ENCODE measurements around the gene CCDC32.

Gene CCDC32, protein sequence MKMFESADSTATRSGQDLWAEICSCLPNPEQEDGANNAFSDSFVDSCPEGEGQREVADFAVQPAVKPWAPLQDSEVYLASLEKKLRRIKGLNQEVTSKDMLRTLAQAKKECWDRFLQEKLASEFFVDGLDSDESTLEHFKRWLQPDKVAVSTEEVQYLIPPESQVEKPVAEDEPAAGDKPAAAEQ

GRCh38 chr15:40564591-40565332, at the start of gene CCDC32:
Gene CCDC32 (minus strand): TSS chr15:40565042. CDS start chr15:40563015, 2,027 bp downstream.
- H3K27ac ChIP-seq, result peak within 1 kb of the TSS; percentile 76

GRCh38 chr15:40613080-40613479, 48.2 kb upstream of the CCDC32 start:
- H3K27ac ChIP-seq, result no peak overlapping the region
- TF ChIP-seq, protein P1, sequence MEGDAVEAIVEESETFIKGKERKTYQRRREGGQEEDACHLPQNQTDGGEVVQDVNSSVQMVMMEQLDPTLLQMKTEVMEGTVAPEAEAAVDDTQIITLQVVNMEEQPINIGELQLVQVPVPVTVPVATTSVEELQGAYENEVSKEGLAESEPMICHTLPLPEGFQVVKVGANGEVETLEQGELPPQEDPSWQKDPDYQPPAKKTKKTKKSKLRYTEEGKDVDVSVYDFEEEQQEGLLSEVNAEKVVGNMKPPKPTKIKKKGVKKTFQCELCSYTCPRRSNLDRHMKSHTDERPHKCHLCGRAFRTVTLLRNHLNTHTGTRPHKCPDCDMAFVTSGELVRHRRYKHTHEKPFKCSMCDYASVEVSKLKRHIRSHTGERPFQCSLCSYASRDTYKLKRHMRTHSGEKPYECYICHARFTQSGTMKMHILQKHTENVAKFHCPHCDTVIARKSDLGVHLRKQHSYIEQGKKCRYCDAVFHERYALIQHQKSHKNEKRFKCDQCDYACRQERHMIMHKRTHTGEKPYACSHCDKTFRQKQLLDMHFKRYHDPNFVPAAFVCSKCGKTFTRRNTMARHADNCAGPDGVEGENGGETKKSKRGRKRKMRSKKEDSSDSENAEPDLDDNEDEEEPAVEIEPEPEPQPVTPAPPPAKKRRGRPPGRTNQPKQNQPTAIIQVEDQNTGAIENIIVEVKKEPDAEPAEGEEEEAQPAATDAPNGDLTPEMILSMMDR (conservative IDR thresholded peaks at IDR 0.05), result no peak

More at GRCh38 chr15:40564591-40565332, at the start of gene CCDC32:
- TF ChIP-seq, protein P1 (conservative IDR thresholded peaks at IDR 0.05), result no peak

- no peak overlapping the region for H3K27ac ChIP-seq
- TF ChIP-seq, protein P1 (conservative IDR thresholded peaks at IDR 0.05), result no peak
These were observed 39.1 kb upstream of the CCDC32 start for GRCh38 chr15:40603935-40604334.

- TF ChIP-seq, protein P1 (conservative IDR thresholded peaks at IDR 0.05), result no peak
- H3K27ac ChIP-seq, result no peak overlapping the region
These were observed 36.1 kb upstream of the CCDC32 start for GRCh38 chr15:40600956-40601355.

DNA sequence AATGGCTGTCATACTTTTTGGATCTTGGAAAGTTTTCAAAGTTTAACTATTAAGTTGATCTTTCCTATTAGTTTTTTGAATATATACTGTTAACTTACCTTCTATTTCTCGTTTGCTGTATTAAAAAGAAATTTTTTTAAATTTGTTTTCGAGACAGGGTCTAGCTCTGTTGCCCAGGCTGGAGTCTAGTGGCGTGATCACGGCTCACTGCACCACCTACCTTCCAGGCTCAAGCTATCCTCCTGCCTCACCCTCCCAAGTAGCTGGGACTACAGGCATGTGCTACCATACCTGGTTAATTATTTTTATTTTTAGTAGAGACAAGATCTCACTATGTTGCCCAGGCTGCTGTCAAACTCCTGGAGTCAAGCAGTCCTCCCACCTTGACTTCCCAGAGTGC, 33.8 kb upstream of the CCDC32 start:
- no peak overlapping the region for H3K27ac ChIP-seq
- TF ChIP-seq, protein P1 (conservative IDR thresholded peaks at IDR 0.05), result no peak

DNA sequence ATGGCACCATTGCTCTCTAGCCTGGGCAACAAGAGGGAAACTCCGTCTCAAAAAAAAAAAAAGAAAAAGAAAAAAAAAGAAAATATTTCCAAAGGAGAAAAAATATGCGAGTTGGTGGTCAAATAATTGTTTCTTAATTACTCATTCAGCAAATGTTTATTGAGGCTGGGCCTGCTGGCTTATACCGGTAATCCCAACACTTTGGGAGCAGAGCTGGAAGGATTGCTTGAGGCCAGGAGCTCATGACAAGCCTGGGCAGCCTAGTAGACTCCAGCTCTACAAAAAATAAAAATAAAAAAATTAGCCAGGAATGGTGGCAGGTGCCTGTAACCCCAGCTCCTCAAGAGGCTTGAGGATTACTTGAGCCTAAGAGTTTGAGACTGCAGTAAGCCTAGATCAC, 33.3 kb upstream of the CCDC32 start:
- no peak overlapping the region for H3K27ac ChIP-seq
- TF ChIP-seq, protein P1 (conservative IDR thresholded peaks at IDR 0.05), result no peak

- TF ChIP-seq, protein P1 (conservative IDR thresholded peaks at IDR 0.05), result no peak
- H3K27ac ChIP-seq, result no peak overlapping the region
These were observed 32.2 kb upstream of the CCDC32 start for GRCh38 chr15:40597024-40597423.
